HAP-1 (cell line): ENCODE results near the gene PDE8A.

ENCODE experiments used
- DNase-seq, 2 experiments: peaks; one replicate each; pipeline ENCODE4 v3.0.0-alpha.2; 2016 to 2020; ENCODE audit warnings: low spot score in 2 of 2
- H3K27me3 ChIP-seq: fragments of 250-450 bp; sonication (Bioruptor Pico); 2 replicates; pipeline ENCODE4 v1.5.1; 2020; ENCODE audit warnings: low read depth, mild to moderate bottlenecking, moderate library complexity
- H3K36me3 ChIP-seq: fragments of 250-450 bp; sonication (Bioruptor Pico); replicated peaks from 2 replicates; pipeline ENCODE4 v1.5.1; 2020; ENCODE audit warnings: mild to moderate bottlenecking
- H3K4me1 ChIP-seq: fragments of 250-450 bp; sonication (Bioruptor Pico); 2 replicates; pipeline ENCODE4 v1.5.1; 2020; ENCODE audit warnings: mild to moderate bottlenecking
- H3K4me3 ChIP-seq: fragments of 250-450 bp; sonication (Bioruptor Pico); 2 replicates; pipeline ENCODE4 v1.5.1; 2020; ENCODE audit warnings: mild to moderate bottlenecking, moderate library complexity
- H3K9me3 ChIP-seq: fragments of 250-450 bp; sonication (Bioruptor Pico); 2 replicates; pipeline ENCODE4 v1.5.1; 2020; ENCODE audit warnings: mild to moderate bottlenecking, moderate library complexity
- in situ Hi-C: fragments of 300-500 bp; cut with MboI; formaldehyde crosslinking; loops from 3 replicates; pipeline ENCODE4 v1.14.3; 2020; ENCODE audit warnings: low sequenced_read_pairs, inconsistent platforms, mixed read lengths

PDE8A gene, protein sequence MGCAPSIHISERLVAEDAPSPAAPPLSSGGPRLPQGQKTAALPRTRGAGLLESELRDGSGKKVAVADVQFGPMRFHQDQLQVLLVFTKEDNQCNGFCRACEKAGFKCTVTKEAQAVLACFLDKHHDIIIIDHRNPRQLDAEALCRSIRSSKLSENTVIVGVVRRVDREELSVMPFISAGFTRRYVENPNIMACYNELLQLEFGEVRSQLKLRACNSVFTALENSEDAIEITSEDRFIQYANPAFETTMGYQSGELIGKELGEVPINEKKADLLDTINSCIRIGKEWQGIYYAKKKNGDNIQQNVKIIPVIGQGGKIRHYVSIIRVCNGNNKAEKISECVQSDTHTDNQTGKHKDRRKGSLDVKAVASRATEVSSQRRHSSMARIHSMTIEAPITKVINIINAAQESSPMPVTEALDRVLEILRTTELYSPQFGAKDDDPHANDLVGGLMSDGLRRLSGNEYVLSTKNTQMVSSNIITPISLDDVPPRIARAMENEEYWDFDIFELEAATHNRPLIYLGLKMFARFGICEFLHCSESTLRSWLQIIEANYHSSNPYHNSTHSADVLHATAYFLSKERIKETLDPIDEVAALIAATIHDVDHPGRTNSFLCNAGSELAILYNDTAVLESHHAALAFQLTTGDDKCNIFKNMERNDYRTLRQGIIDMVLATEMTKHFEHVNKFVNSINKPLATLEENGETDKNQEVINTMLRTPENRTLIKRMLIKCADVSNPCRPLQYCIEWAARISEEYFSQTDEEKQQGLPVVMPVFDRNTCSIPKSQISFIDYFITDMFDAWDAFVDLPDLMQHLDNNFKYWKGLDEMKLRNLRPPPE

DNA sequence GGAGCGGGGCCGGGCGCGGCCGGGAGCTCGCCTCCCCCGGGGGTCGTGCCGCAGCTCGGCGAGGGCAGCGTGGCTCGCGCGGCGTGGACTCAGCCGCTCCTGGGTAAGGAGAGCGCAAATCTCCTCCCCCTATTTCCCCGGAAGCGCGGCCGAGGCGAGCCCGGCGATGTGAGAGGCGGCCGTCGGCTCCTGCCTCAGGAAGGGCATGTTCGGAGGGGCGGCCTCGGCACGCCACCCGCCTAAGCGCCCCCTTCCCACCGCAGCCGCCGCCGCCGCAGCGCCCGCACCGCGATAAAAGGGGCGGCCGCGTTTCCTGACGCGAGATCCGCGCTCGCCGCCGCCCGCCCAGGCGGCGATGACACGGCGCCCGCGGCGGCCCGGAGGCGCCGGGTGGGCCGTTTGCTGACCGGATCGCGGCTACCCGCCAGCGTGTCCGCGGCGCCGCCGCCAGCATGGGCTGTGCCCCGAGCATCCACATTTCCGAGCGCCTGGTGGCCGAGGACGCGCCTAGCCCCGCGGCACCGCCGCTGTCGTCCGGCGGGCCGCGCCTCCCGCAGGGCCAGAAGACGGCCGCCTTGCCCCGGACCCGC, at the start of gene PDE8A:
Gene PDE8A (plus strand): TSS at position 146 of the 590 bp plus-strand sequence. CDS start 307 bp downstream, at position 453.
- H3K36me3 ChIP-seq, result no peaks in the 10 kb centered on the region
- H3K9me3 ChIP-seq, result no peaks in the 10 kb centered on the region
- in situ Hi-C loops, result no loop called here
- no peaks in the 10 kb centered on the region for H3K27me3 ChIP-seq
- peak within 1 kb of the TSS; percentile 76 for H3K4me3 ChIP-seq
- DNase-seq, result peak; percentile 36 to 78
- peaks cover 28% of the 10 kb centered on the region for H3K4me1 ChIP-seq

DNA sequence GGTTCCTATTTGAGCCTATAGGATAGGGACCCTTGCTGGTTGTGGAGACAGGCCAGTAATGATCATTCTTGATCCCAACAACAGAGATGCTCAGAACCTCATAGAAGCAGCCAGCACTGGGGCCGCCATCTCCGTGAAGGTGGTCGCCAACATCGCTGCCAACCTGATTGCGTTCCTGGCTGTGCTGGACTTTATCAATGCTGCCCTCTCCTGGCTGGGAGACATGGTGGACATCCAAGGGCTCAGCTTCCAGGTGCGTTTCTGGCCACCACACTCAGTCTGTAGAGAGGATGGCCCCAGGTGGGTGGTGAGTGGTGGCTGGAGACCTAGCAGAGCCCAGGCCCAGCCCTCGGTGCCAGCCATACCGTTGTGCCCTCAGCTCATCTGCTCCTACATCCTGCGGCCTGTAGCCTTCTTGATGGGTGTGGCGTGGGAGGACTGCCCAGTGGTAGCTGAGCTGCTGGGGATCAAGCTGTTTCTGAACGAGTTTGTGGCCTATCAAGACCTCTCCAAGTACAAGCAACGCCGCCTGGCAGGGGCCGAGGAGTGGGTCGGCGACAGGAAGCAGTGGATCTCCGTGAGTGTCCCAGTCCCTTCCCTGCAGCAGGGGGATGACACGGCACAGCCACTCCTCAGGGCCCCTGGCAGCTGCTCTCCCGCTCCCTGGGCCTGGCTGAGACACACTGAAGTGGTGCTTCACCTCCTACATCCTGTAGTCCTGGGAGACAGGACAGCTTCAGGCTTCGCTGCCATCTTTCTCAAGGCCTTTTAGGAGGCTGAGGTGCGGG, 46.5 kb upstream of the PDE8A start:
- Histone ChIP-seq H3K4me1 (peaks cover 5% of the 10 kb centered on the region; the same call in 1 of the 2 replicates), H3K36me3 (no peaks in the 10 kb centered on the region), H3K9me3 (no peaks in the 10 kb centered on the region), H3K4me3 (no peak overlapping the region), H3K27me3 (peaks cover 8% of the 10 kb centered on the region; the same call in 1 of the 2 replicates)
- DNase-seq, result no peak
- in situ Hi-C loops, result no loop called here

DNA sequence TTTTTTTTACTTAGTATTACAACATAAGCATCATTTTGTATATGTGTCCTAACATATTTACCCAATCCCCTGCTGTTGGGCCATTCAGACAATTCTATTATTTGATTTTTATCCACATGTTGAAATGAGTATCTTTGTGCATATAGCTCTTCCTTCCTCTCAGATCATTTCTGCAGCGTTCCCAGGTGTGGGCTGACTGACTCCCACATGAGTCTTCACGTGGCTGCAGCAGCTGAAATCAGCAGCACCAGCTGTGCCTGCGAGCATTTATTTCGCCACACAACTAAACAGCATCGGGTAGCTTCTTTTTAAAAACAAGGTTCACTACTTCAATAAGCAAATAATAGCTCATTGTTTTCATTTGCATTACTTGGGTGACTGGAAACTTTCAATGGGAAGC, 44.5 kb upstream of the PDE8A start:
- H3K27me3 ChIP-seq, result peaks cover 8% of the 10 kb centered on the region
- H3K9me3 ChIP-seq, result no peaks in the 10 kb centered on the region
- peaks cover 7% of the 10 kb centered on the region for H3K4me1 ChIP-seq
- in situ Hi-C loops, result no loop called here
- H3K4me3 ChIP-seq, result no peak overlapping the region
- H3K36me3 ChIP-seq, result no peaks in the 10 kb centered on the region
- DNase-seq, result no peak

DNA sequence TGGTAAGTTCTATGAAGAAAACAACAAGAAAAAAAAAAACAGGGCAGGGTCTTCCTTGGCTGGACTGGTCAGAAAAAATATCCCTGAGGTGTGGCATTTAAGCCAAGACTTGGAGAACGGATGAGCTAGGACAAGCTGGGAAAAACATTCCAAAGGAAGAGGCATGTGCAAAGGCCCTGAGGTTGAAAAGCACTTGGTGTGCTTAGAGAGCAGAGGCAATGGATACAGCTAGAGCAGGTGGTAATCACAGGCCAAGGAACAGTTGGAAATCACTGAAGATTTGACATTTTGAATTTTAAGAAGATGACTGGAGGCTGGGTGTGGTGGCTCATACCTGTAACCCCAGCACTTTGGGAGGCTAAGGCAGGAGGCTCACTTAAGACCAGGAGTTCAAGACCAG, 42.9 kb upstream of the PDE8A start:
- Histone ChIP-seq H3K36me3 (no peaks in the 10 kb centered on the region), H3K27me3 (peaks cover 8% of the 10 kb centered on the region), H3K4me1 (peaks cover 13% of the 10 kb centered on the region), H3K4me3 (no peak overlapping the region), H3K9me3 (no peaks in the 10 kb centered on the region)
- DNase-seq, result no peak
- in situ Hi-C loops, result no loop called here

DNA sequence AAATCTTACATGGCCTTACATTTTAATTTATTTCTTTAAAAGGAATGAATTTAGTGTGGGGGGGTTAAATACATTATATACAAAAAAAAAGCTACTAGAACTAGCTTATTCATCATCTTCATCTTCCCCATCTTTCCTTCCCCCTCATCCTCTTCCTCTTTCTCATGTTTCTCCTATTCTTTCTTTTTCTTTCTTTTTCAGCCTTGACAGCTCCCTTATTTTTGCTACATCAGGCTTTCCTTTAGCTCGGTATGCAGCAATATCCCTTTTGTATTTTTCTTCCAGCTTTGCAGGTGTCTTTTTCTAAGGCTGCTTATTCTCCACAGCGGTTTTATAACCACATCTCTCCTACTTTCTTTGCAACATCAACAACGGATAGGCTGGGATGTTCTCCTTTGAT, 41.3 kb upstream of the PDE8A start:
- H3K9me3 ChIP-seq, result no peaks in the 10 kb centered on the region
- H3K4me1 ChIP-seq, result peaks cover 13% of the 10 kb centered on the region
- in situ Hi-C loops, result no loop called here
- no peaks in the 10 kb centered on the region for H3K36me3 ChIP-seq
- peaks cover 8% of the 10 kb centered on the region for H3K27me3 ChIP-seq
- DNase-seq, result no peak
- H3K4me3 ChIP-seq, result no peak overlapping the region

DNA sequence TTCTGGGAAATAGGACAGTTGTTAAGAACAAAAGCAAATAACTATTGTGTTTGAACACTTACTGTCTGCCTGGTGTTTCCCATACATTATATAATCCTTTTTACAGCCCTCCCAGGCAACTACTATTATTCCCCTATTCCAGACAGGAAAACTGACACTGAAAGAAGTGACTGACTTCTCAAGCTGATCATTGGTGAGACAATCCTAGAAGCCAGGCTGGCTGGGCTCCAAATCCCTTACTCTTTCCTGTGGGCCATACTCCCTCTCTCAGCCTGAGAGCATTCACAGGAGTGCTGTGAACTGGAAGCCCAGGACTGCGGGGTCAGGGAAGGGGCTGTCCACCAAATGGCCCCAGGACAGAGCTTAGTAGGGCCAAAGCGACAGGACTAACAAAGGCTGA, 39.2 kb upstream of the PDE8A start:
- Histone ChIP-seq H3K4me1 (peaks cover 9% of the 10 kb centered on the region), H3K9me3 (no peaks in the 10 kb centered on the region), H3K4me3 (no peak overlapping the region), H3K27me3 (peaks cover 8% of the 10 kb centered on the region), H3K36me3 (no peaks in the 10 kb centered on the region)
- peak; percentile 63 to 66 for DNase-seq
- in situ Hi-C loops, result no loop called here

DNA sequence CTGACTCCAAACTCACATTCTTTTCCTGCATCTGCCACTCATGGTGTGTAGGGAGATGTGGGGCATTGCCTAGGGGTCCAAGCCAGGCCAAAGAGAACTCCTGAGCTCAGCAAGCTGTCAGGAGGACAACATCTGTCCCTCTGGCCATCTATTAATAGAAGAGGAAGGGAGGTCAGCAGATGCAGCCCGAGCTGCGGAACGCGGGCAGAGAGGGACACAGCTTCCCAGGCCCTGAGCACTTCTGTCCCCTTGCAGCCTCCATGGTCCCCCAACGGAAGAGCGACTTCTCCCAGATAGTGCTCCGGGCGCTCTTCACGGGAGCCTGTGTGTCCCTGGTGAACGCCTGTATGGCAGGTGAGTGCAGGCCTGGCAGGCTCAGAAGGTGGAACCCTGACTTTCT, 37.3 kb upstream of the PDE8A start:
- no peak overlapping the region for H3K4me3 ChIP-seq
- in situ Hi-C loops, result no loop called here

DNA sequence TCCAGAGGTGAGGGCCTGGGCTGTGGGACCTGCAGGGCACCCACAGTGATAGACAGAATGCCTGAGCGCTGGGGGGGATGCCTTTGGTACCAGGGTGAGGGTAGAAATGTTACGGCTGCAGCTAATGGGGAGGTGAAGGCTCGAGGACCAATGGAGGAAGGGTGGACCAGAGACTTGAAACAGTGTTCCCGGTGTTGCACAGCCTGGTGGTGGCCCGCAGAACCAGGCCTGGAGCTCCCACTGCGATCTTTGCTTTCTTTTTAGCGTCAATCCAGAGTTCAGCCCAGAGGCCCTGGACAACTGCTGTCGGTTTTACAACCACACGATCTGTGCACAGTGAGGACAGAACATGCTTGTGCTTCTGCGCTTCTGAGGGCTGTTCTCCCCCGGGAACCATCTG, 36.8 kb upstream of the PDE8A start:
- no peak for DNase-seq
- Histone ChIP-seq H3K4me3 (no peak overlapping the region), H3K4me1 (peaks cover 8% of the 10 kb centered on the region), H3K36me3 (no peaks in the 10 kb centered on the region), H3K27me3 (no peaks in the 10 kb centered on the region; the same call in 1 of the 2 replicates), H3K9me3 (no peaks in the 10 kb centered on the region)
- in situ Hi-C loops, result no loop called here

More for the DNA sequence above, 37.3 kb upstream of the PDE8A start:
- Histone ChIP-seq H3K27me3 (peaks cover 2% of the 10 kb centered on the region), H3K36me3 (no peaks in the 10 kb centered on the region), H3K9me3 (no peaks in the 10 kb centered on the region), H3K4me1 (peaks cover 8% of the 10 kb centered on the region)
- DNase-seq, result no peak

DNA sequence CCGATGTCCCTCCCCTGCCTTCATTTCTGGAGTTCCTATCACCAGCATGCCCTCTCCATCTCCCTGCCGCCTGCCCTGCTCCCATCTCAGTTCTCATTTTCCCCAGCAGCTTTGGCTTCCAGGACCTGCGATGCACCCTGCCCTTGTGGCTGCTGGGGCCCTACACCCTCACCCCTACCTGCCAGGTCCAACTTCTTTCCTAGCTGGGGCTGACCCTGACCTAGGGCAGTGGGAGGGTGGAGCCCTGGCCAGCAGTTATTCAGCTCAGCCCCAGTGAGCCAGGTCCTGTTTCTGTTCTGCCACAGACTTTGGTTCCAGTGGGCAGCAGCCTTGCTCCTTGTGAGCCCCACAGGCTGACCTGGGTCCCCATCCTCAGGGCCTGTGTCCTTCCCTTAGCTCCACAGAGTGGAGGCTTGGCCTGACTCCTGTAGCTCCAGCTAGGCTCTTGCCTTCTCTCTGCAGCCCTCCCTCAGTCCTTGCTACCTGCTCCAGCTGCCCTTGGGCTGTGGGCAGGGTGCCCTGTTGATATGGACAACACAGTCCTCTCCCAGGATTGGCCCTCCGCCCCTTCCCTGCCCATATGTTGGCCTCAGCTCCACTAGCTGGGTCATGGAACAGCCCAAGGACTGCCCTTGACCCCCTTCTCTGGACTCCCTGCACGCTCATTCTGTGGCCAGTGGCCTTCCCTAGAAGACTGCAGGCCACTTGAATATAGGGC, 34.7 kb upstream of the PDE8A start:
- Histone ChIP-seq H3K36me3 (no peaks in the 10 kb centered on the region), H3K27me3 (no peaks in the 10 kb centered on the region), H3K9me3 (no peaks in the 10 kb centered on the region), H3K4me1 (peaks cover 8% of the 10 kb centered on the region), H3K4me3 (no peak overlapping the region)
- no peak for DNase-seq
- in situ Hi-C loops, result no loop called here

DNA sequence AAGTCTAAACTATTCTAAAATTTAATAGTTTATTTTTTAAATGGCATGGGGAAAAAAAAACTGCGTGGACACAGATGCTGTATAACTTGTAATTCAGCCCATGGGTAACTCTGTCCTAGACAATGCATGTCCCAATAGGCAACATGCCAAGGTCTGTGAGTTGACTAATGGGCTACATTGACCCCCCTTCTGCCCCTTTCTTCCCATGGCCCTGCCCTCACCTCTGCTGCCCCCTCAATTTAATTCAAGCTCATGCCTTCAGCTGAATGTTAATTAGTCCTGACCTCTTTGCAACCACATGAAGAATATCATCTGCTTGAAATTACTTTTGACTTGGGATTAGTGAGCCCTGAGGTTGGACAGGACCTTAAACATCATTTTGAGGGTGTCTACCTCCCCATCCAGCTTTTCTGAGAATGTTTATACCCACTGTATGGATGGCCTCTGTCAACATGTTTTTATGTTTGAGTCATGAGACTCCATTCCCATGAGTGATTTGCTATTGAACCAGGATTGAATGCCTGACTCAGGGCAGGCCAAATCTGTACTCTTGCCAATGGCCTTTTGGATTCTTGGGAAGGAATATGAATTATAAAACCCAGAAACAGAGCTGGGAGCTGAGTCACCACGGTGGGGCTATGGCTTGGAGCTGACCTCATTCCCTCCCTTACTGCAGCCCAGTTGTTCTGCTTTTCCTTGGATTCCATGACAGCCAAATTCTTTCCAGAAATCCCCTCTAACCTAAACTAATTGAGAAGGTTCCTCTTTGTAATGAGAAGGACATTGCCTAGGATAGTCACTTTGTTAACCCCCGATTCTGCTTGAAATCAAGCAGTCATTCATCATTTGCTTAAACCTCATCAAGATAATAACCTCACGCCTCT, 33.5 kb upstream of the PDE8A start:
- Histone ChIP-seq H3K27me3 (no peaks in the 10 kb centered on the region), H3K9me3 (no peaks in the 10 kb centered on the region), H3K4me1 (peaks cover 4% of the 10 kb centered on the region; the same call in 1 of the 2 replicates), H3K36me3 (no peaks in the 10 kb centered on the region), H3K4me3 (no peak overlapping the region)
- DNase-seq, result no peak
- in situ Hi-C loops, result no loop called here

DNA sequence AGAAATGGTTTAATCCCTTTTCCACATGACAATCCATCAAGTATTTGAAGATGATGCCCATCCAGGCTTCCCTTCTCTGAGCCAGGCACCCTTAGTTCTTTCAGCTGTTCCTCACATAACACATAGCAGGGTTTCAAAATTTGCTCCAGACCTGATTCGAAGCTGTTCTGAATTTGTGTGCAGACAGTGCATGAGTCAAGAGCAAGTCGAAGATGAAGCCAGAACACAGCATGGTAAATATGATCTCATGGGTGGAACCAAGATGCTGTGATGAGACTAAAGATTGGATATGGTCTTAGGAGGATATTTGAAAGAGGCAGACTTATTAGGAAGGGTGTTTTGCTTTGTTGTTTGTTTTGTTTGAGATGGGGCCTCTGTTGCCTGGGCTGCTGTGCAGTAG, 32.6 kb upstream of the PDE8A start:
- peaks cover 4% of the 10 kb centered on the region; the same call in 1 of the 2 replicates for H3K4me1 ChIP-seq
- H3K27me3 ChIP-seq, result no peaks in the 10 kb centered on the region
- DNase-seq, result no peak
- H3K4me3 ChIP-seq, result no peak overlapping the region
- no peaks in the 10 kb centered on the region for H3K9me3 ChIP-seq
- in situ Hi-C loops, result no loop called here
- H3K36me3 ChIP-seq, result no peaks in the 10 kb centered on the region
